ENCODE measurements around the gene KANTR. TPM values are rescaled to one million over a fixed set of nuclear protein-coding genes. Genes with fewer than 3 reads are reported as not detected.

KANTR gene
- total and polyA plus RNA-seq, 2 donors (not counting 3 experiments of a cell fraction or from before 2014, with no cell fraction given) = 3.1 to 9.8 TPM

GRCh38 chrX:53093177-53093655 is 726 bp upstream of the KANTR start:
- no peak for TF ChIP-seq MAX (IDR thresholded peaks at IDR 0.05; ENCODE audit: insufficient read depth, insufficient read length)
- TF ChIP-seq CTCF (IDR thresholded peaks at IDR 0.05; ENCODE audit: extremely low read depth in 1 of 2, insufficient read depth in 1 of 2, low read depth in 1 of 2, low read length in 2 of 2) = peak; percentile 35 to 49
- no peak for TF ChIP-seq GATA2 (IDR thresholded peaks at IDR 0.05; ENCODE audit: insufficient read depth, insufficient read length, low read depth, low read length)
- BruUV-seq (replicated peaks) = no TSS peak
- H3K4me2 ChIP-seq (ENCODE audit: insufficient read depth, low read length) = peak overlapping the region; percentile 92
- H3K36me3 ChIP-seq (ENCODE audit: control insufficient read depth in 2 of 2, extremely low read depth in 1 of 2, insufficient read depth in 2 of 2, low read length in 2 of 2) = no peaks in the 10 kb centered on the region
- POLR2A ChIA-PET = no interaction called here
- peak overlapping the region; percentile 67 for H3K9ac ChIP-seq (replicated peaks; ENCODE audit: extremely low read depth, insufficient read depth, low read length)
- intact Hi-C loops (cut with micrococcal nuclease) (loop anchor here (1.0 to 10.0 kb wide), 5 partner anchors 11 to 332 kb away; partner anchors contain the start of genes GPR173, RIBC1, SMC1A and TSPYL2), dilution Hi-C loops (cut with MboI; ENCODE audit: extremely low pct_ligation_motif_present, low sequenced_read_pairs) (no loop called here)
- no peaks in the 10 kb centered on the region for H3K27me3 ChIP-seq (ENCODE audit: control insufficient read depth in 2 of 2, insufficient read depth in 2 of 2, low read length in 2 of 2)
- H3K9me3 ChIP-seq (replicated peaks; ENCODE audit: control insufficient read depth, insufficient read depth, low read length) = no peaks in the 10 kb centered on the region
- FAIRE-seq (no peak), DNase-seq (ENCODE audit: low read depth, low spot score) (peak; percentile 79)
- H3K9me1 ChIP-seq (replicated peaks; ENCODE audit: control insufficient read depth, extremely low read depth, insufficient read depth, low read length) = no peaks in the 10 kb centered on the region
- CTCF ChIA-PET = no interaction called here
- peak overlapping the region; percentile 83 for H3K27ac ChIP-seq (ENCODE audit: insufficient read depth, low read depth, low read length)
- peak overlapping the region; percentile 94 for H2AFZ ChIP-seq (ENCODE audit: low read depth, low read length)
- H3K79me2 ChIP-seq (ENCODE audit: control insufficient read depth, insufficient read depth, low read length) = no peaks in the 10 kb centered on the region
- peaks cover 15% of the 10 kb centered on the region for H3K4me1 ChIP-seq (ENCODE audit: control insufficient read depth, extremely low read depth, insufficient read depth, low read length)
- peak overlapping the region in 2 of 3 experiments; percentile 30 to 70 for H3K4me3 ChIP-seq (replicated peaks in 1 of 3; ENCODE audit: insufficient read depth in 1 of 3, low read depth in 1 of 3, low read length in 3 of 3)
- no peaks in the 10 kb centered on the region for H4K20me1 ChIP-seq (replicated peaks; ENCODE audit: control insufficient read depth, extremely low read depth, insufficient read depth, low read length)

GRCh38 chrX:53094582-53094905 is 602 bp downstream of the KANTR start:
- Histone ChIP-seq H3K27me3 (ENCODE audit: control insufficient read depth in 2 of 2, insufficient read depth in 2 of 2, low read length in 2 of 2) (no peaks in the 10 kb centered on the region), H3K9me1 (replicated peaks; ENCODE audit: control insufficient read depth, extremely low read depth, insufficient read depth, low read length) (no peaks in the 10 kb centered on the region), H3K9me3 (replicated peaks; ENCODE audit: control insufficient read depth, insufficient read depth, low read length) (no peaks in the 10 kb centered on the region), H3K4me2 (ENCODE audit: insufficient read depth, low read length) (peak overlapping the region; percentile 78), H3K4me1 (ENCODE audit: control insufficient read depth, extremely low read depth, insufficient read depth, low read length) (peaks cover 12% of the 10 kb centered on the region), H3K27ac (ENCODE audit: insufficient read depth, low read depth, low read length) (no peak overlapping the region), H3K9ac (replicated peaks; ENCODE audit: extremely low read depth, insufficient read depth, low read length) (peak overlapping the region; percentile 27), H3K4me3 (replicated peaks in 1 of 3; ENCODE audit: insufficient read depth in 1 of 3, low read depth in 1 of 3, low read length in 3 of 3) (peak overlapping the region; percentile 2 to 72 (median 70)), H4K20me1 (replicated peaks; ENCODE audit: control insufficient read depth, extremely low read depth, insufficient read depth, low read length) (no peaks in the 10 kb centered on the region), H2AFZ (ENCODE audit: low read depth, low read length) (peak overlapping the region; percentile 12), H3K36me3 (ENCODE audit: control insufficient read depth in 2 of 2, extremely low read depth in 1 of 2, insufficient read depth in 2 of 2, low read length in 2 of 2) (no peaks in the 10 kb centered on the region), H3K79me2 (ENCODE audit: control insufficient read depth, insufficient read depth, low read length) (no peaks in the 10 kb centered on the region)
- POLR2A ChIA-PET = no interaction called here
- dilution Hi-C loops (cut with MboI; ENCODE audit: extremely low pct_ligation_motif_present, low sequenced_read_pairs) (no loop called here), intact Hi-C loops (cut with micrococcal nuclease) (loop anchor here (10.0 kb wide), 1 partner anchor 330 kb away; the partner anchor contains the start of genes RIBC1 and SMC1A)
- CTCF ChIA-PET = no interaction called here
- no TSS peak for BruUV-seq (replicated peaks)
- TF ChIP-seq MAX (IDR thresholded peaks at IDR 0.05; ENCODE audit: insufficient read depth, insufficient read length) (no peak), GATA2 (IDR thresholded peaks at IDR 0.05; ENCODE audit: insufficient read depth, insufficient read length, low read depth, low read length) (no peak), JUN (IDR thresholded peaks at IDR 0.05; ENCODE audit: borderline replicate concordance, insufficient read depth, insufficient read length, low read depth) (no peak)
- FAIRE-seq (no peak), DNase-seq (ENCODE audit: low read depth, low spot score) (no peak)
